ENCODE results near the gene KCNG2.

Gene KCNG2

DNA sequence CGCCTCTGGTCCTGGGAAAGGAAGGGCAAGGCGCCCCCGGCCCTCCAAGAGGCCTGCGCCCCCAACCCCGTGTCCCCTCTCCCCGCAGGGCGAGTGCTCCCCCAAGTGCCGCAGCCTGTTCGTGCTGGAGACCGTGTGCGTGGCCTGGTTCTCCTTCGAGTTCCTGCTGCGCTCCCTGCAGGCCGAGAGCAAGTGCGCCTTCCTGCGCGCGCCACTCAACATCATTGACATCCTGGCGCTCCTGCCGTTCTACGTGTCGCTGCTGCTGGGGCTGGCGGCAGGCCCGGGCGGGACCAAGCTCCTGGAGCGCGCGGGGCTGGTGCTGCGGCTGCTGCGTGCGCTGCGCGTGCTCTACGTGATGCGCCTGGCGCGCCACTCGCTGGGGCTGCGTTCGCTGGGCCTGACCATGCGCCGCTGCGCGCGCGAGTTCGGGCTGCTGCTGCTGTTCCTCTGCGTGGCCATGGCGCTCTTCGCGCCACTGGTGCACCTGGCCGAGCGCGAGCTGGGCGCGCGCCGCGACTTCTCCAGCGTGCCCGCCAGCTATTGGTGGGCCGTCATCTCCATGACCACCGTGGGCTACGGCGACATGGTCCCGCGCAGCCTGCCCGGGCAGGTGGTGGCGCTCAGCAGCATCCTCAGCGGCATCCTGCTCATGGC lies 101.3 kb downstream of the KCNG2 start:
- no peak for TF ChIP-seq CTCF (conservative IDR thresholded peaks at IDR 0.05; ENCODE audit: control insufficient read depth, insufficient read depth, low read depth, low read length)
- no peak for DNase-seq (ENCODE audit: low read depth)
- H3K4me3 ChIP-seq (ENCODE audit: control insufficient read depth, low read depth, low read length) = no peak overlapping the region

- DNase-seq (ENCODE audit: low read depth) = no peak
Measured at GRCh38 chr18:79899609-79900445, 102.1 kb downstream of the KCNG2 start.

DNA sequence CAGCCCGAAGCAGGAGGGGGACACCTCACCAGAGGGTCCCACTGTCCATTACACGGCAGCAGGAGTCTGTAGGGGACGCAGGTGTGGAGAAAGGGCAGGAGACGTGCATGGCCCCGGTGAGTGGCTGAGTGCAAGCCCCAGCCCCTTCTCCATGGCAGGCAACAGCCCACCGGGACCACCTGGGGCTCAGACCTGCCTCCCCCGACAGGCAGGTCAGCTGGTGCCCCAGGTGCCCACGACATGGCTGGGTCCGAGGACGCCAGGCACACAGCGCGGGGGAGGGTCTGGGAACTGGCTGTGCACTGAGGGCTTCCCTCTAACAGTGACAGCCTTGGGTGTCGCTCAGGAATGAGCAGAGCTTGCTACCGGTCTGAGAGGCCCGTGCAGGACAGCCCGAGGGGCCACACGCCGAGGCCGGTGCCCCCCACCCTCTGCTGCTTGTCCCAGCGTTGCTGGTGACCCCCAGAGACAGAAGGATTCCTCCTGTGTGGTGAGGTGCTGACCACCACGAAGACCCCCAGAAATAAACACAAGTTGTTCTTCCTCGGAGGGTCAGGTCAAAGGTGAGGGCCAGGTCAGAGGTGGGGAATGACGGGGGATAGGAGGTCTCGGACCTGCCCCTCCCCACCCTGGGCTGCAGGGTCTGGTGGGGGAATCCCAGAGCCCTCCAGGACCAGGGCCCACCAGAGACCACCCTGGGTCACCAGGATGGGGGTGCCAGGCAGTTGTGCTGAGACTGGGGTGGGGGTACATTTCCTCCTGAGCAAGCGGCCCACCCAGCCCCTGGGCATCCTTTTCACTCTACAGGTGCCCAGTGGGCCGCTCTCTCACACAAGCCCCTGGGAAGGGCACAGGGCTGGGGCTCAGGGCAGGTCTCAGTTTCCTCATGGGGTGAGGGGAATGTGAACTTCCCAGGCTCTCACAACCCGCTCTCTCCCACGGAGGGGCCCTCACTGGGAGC lies 103.2 kb downstream of the KCNG2 start:
- H3K4me3 ChIP-seq (ENCODE audit: control insufficient read depth, low read depth, low read length) = no peak overlapping the region
- no peak for TF ChIP-seq CTCF (conservative IDR thresholded peaks at IDR 0.05; ENCODE audit: control insufficient read depth, insufficient read depth, low read depth, low read length)
- DNase-seq (ENCODE audit: low read depth) = no peak

More at GRCh38 chr18:79899609-79900445, 102.1 kb downstream of the KCNG2 start:
- no peak for TF ChIP-seq CTCF (conservative IDR thresholded peaks at IDR 0.05; ENCODE audit: control insufficient read depth, insufficient read depth, low read depth, low read length)
- no peak overlapping the region for H3K4me3 ChIP-seq (ENCODE audit: control insufficient read depth, low read depth, low read length)

DNA sequence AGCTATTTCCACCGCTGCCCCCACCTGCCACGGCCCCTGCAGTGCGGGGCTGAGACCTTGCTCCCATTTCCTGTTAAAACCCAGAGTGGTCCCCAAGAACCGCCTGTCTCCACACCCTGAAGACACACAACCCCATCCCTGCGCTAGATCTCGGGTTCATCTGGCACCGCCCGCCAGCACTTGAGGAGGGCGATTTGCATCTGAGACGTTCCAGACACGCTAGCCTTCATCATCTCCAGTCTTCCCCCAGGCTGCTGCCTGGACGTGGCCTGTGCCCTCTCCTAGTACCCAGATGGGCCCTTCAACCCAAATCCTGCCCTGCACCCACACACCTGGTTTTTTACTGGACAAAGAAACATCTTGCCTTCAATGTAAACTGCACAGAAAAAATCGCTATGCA lies 103.9 kb downstream of the KCNG2 start:
- TF ChIP-seq CTCF (conservative IDR thresholded peaks at IDR 0.05; ENCODE audit: control insufficient read depth, insufficient read depth, low read depth, low read length) = no peak
- DNase-seq (ENCODE audit: low read depth) = no peak
- H3K4me3 ChIP-seq (ENCODE audit: control insufficient read depth, low read depth, low read length) = no peak overlapping the region

DNA sequence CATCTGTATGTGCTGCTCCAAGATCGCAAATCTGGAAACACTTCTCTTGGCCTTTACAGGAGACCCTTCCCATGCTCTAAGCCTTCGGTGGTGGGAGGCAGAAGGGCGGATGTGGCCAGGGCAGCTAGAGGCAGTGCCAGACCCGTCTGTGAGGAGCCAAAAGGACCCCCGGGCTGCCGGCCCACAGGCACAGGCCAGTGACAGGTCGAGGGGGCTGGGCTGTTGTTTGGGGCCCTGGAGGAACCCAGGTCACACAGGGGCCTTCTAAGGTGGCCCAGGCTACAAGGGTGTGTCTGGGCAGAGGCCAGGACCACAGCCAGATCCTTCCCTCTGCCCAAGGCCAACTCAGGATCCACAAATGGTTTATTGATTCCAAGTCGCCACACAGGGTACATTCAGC lies 104.3 kb downstream of the KCNG2 start:
- no peak for DNase-seq (ENCODE audit: low read depth)
- TF ChIP-seq CTCF (conservative IDR thresholded peaks at IDR 0.05; ENCODE audit: control insufficient read depth, insufficient read depth, low read depth, low read length) = no peak
- H3K4me3 ChIP-seq (ENCODE audit: control insufficient read depth, low read depth, low read length) = no peak overlapping the region

- TF ChIP-seq CTCF (conservative IDR thresholded peaks at IDR 0.05; ENCODE audit: control insufficient read depth, insufficient read depth, low read depth, low read length) = no peak
- no peak overlapping the region for H3K4me3 ChIP-seq (ENCODE audit: control insufficient read depth, low read depth, low read length)
- DNase-seq (ENCODE audit: low read depth) = no peak
Measured at GRCh38 chr18:79902640-79903039, 104.9 kb downstream of the KCNG2 start.

Data from fibroblast of mammary gland (primary cell).